PC-9 (cell line): ENCODE measurements around the gene HDGFL2. TPM values are rescaled to one million over a fixed set of nuclear protein-coding genes. Genes with fewer than 3 reads are reported as not detected.

Source experiments
- BruUV-seq: library from RNA; stranded (reverse); fragments of 400-500 nt; replicated peaks from 2 replicates; lab custom pipeline; 2021; lab: Mats Ljungman, UMichigan
- CTCF ChIA-PET: fragments of 300-600 bp; sonication (Branson Sonifier 250); formaldehyde crosslinking; loops from one replicate; lab custom pipeline; 2022; ENCODE audit warnings: antibody characterized with exemption; lab: Charles Lee
- POLR2A ChIA-PET: fragments of 300-600 bp; sonication (Branson Sonifier 250); formaldehyde crosslinking; loops from one replicate; lab custom pipeline; 2022; ENCODE audit warnings: antibody characterized with exemption; ENCODE audit not compliant: unreplicated experiment; lab: Charles Lee
- DNase-seq, 2 experiments: peaks; one replicate each; pipeline versions ENCODE4 v3.0.0 to v3.0.0-alpha.2; 2015 to 2022; ENCODE audit warnings: mixed read lengths in 1 of 2
- H2AFZ ChIP-seq: fragments of 200-600 bp; sonication (generic); 2 replicates; pipeline ENCODE4 v1.8.1; 2017; ENCODE audit warnings: antibody characterized with exemption
- H3F3A ChIP-seq: fragments of 200-600 bp; sonication (generic); 2 replicates; pipeline ENCODE4 v1.8.1; 2017; ENCODE audit warnings: antibody characterized with exemption, mild to moderate bottlenecking, low read depth; ENCODE audit not compliant: insufficient read depth
- H3K27ac ChIP-seq: fragments of 200-600 bp; sonication (generic); 2 replicates; pipeline ENCODE4 v1.6.1; 2016; ENCODE audit warnings: mixed run types
- H3K27me3 ChIP-seq: fragments of 200-600 bp; sonication (generic); 2 replicates; pipeline ENCODE4 v1.6.1; 2016; ENCODE audit warnings: low read depth, mixed run types; ENCODE audit not compliant: insufficient read depth
- H3K36me3 ChIP-seq: fragments of 200-600 bp; sonication (generic); 2 replicates; pipeline ENCODE4 v1.6.1; 2016; ENCODE audit warnings: low read depth, mixed run types
- H3K4me1 ChIP-seq: fragments of 200-600 bp; sonication (generic); replicated peaks from 2 replicates; pipeline ENCODE4 v1.6.1; 2016; ENCODE audit warnings: mixed run types; ENCODE audit not compliant: insufficient read depth
- H3K4me2 ChIP-seq: fragments of 200-600 bp; sonication (generic); 2 replicates; pipeline ENCODE4 v1.6.1; 2017; ENCODE audit warnings: mixed run types
- H3K4me3 ChIP-seq: fragments of 200-600 bp; sonication (generic); 2 replicates; pipeline ENCODE4 v1.6.1; 2016; ENCODE audit warnings: mixed run types
- H3K79me2 ChIP-seq: fragments of 200-600 bp; sonication (generic); 2 replicates; pipeline ENCODE4 v1.6.1; 2017; ENCODE audit warnings: low read depth, mixed run types
- H3K9me2 ChIP-seq: fragments of 200-600 bp; sonication (generic); 2 replicates; pipeline ENCODE4 v1.8.1; 2017; ENCODE audit warnings: mild to moderate bottlenecking; ENCODE audit not compliant: insufficient read depth
- H3K9me3 ChIP-seq: fragments of 200-600 bp; sonication (generic); 2 replicates; pipeline ENCODE4 v1.8.1; 2016; ENCODE audit warnings: low read depth; ENCODE audit not compliant: insufficient read depth
- H4K20me1 ChIP-seq: fragments of 200-600 bp; sonication (generic); 2 replicates; pipeline ENCODE4 v1.8.1; 2017; ENCODE audit not compliant: insufficient read depth
- CTCF ChIP-seq: fragments of 200-600 bp; sonication (generic); conservative IDR thresholded peaks from 2 replicates; pipeline ENCODE4 v1.6.1; 2017; ENCODE audit warnings: mixed run types, antibody characterized with exemption, mild to moderate bottlenecking, moderate library complexity
- EZH2 ChIP-seq: fragments of 200-600 bp; sonication (generic); IDR thresholded peaks from 2 replicates; pipeline ENCODE4 v1.8.0; 2017; ENCODE audit warnings: antibody characterized with exemption, low read depth
- intact Hi-C: fragments of 100-400 bp; cut with micrococcal nuclease; formaldehyde crosslinking; loops from one replicate; pipeline ENCODE4 v1.10.0; 2022; ENCODE audit not compliant: unreplicated experiment
- total RNA-seq: library from RNA; stranded (reverse); gene quantifications from 2 replicates; pipeline ENCODE4 v1.2.3, GENCODE V29; 2021

HDGFL2 gene
- total RNA-seq, 1 experiment from 2014 or later: 50.8 TPM

- H4K20me1 ChIP-seq: no peaks in the 10 kb centered on the region
- no peaks in the 10 kb centered on the region for H3K36me3 ChIP-seq
- no peaks in the 10 kb centered on the region for H3K27me3 ChIP-seq
- H3K4me3 ChIP-seq: no peak overlapping the region
- 0 out of 2 replicates have a peak, but pooled peaks cover under 1% of the 10 kb centered on the region for H3K4me1 ChIP-seq
- TF ChIP-seq EZH2 (no peak), CTCF (no peak)
- DNase-seq: no peak
- H3K79me2 ChIP-seq: no peaks in the 10 kb centered on the region
- no peak overlapping the region for H2AFZ ChIP-seq
- H3K27ac ChIP-seq: no peak overlapping the region
- ChIA-PET POLR2A (no interaction called here), CTCF (no interaction called here)
- H3K9me2 ChIP-seq: no peaks in the 10 kb centered on the region
- intact Hi-C loops: no loop called here
- BruUV-seq: no TSS peak
- H3F3A ChIP-seq: no peaks in the 10 kb centered on the region; the same call in 1 of the 2 replicates
- no peaks in the 10 kb centered on the region for H3K9me3 ChIP-seq
- H3K4me2 ChIP-seq: no peak overlapping the region
Observed at GRCh38 chr19:4464815-4465581, 7.1 kb upstream of the HDGFL2 start.

- H3K27me3 ChIP-seq: no peaks in the 10 kb centered on the region
- intact Hi-C loops: no loop called here
- peaks cover 5% of the 10 kb centered on the region for H3K79me2 ChIP-seq
- no TSS peak for BruUV-seq
- H4K20me1 ChIP-seq: no peaks in the 10 kb centered on the region
- H3F3A ChIP-seq: peaks cover 11% of the 10 kb centered on the region
- H3K9me2 ChIP-seq: no peaks in the 10 kb centered on the region
- H3K4me3 ChIP-seq: no peak overlapping the region
- H3K4me1 ChIP-seq: peaks cover 6% of the 10 kb centered on the region; the same call in 1 of the 2 replicates
- H3K4me2 ChIP-seq: no peak overlapping the region
- no peak overlapping the region for H2AFZ ChIP-seq
- H3K27ac ChIP-seq: no peak overlapping the region
- no peaks in the 10 kb centered on the region for H3K9me3 ChIP-seq
- H3K36me3 ChIP-seq: no peaks in the 10 kb centered on the region
- ChIA-PET CTCF (interaction anchor here (0.6 kb wide), 1 partner anchor 1067 kb away, joined by 7 read pairs; no protein-coding TSS in a partner anchor), POLR2A (no interaction called here)
- no peak for TF ChIP-seq CTCF
- no peak for TF ChIP-seq EZH2
- DNase-seq: no peak
Observed at GRCh38 chr19:4467835-4468234, 4.3 kb upstream of the HDGFL2 start.

DNA sequence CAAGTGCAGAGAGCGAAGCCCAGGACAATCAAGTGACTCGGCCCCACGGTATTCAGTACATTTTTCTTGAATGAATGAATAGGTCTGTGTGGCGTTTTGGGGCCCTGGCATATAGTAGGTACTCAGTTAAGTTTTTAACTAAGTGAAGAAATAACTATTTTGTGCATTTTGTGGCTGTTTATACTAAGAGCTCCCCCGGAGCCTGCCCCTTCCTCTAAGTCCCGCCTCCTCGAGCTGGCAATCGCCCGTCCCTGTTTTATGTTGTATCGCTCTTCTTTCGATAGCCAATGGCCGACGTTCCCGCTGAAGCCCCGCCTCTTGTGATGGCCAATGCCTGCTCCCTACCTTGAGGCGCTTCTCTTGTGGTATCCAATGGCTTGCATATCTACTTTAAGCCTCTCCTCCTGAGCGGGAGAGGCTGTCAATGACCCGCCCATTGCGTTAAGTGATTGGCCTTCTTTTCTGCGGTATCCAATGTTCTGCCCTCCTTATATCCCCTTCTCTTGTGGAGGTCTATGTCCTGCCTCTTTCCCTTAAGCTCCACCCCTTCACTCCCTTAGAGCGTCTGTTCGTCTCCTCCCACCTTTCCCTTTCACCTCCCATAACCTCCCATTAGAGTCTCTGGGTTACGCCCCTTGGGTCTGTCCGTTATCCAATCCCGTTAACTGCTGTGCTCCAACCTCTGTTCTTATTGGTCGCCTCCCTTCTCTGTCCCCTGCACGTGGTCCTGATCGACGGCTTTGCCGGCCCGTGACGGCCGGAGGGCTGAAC, 509 bp upstream of the HDGFL2 start:
- intact Hi-C loops: loop anchor here (1.0 kb wide), 1 partner anchor 14 kb away; the partner anchor contains the start of gene UBXN6
- no TSS peak for BruUV-seq
- Histone ChIP-seq H3K4me3 (peak overlapping the region; percentile 59; the same call in 1 of the 2 replicates), H4K20me1 (no peaks in the 10 kb centered on the region), H3K9me2 (no peaks in the 10 kb centered on the region), H3K27me3 (no peaks in the 10 kb centered on the region), H3K79me2 (peaks cover 11% of the 10 kb centered on the region), H3K9me3 (no peaks in the 10 kb centered on the region), H3F3A (peaks cover 11% of the 10 kb centered on the region), H3K27ac (peak overlapping the region; percentile 81), H3K36me3 (no peaks in the 10 kb centered on the region), H2AFZ (peak overlapping the region; percentile 81), H3K4me2 (peak overlapping the region; percentile 77), H3K4me1 (peaks cover 6% of the 10 kb centered on the region; the same call in 1 of the 2 replicates)
- CTCF ChIA-PET: interaction anchor here (0.6 to 1.3 kb wide), 2 partner anchors 52 to 155 kb away, joined by 4 to 8 read pairs; no protein-coding TSS in a partner anchor
- TF ChIP-seq EZH2 (no peak), CTCF (no peak)
- POLR2A ChIA-PET: interaction anchor here (0.5 to 0.7 kb wide), 2 partner anchors 9 to 124 kb away, joined by 4 to 5 read pairs; no protein-coding TSS in a partner anchor
- peak; percentile 94 to 98 for DNase-seq
